Osteoblast (primary cell): ENCODE measurements around the gene ALKBH6. TPM values are rescaled to one million over a fixed set of nuclear protein-coding genes. Genes with fewer than 3 reads are reported as not detected.

ENCODE experiments used
- DNase-seq: peaks from one replicate; pipeline ENCODE4 v3.0.0; 2011; ENCODE audit warnings: low spot score, mixed read lengths; ENCODE audit not compliant: insufficient read length; ENCODE audit errors: missing footprints
- H2AFZ ChIP-seq: 2 replicates; pipeline ENCODE4 v1.6.0; 2011; ENCODE audit warnings: mild to moderate bottlenecking, low read length
- H3K27ac ChIP-seq: 2 replicates; pipeline ENCODE4 v1.5.1; 2011; ENCODE audit warnings: mild to moderate bottlenecking, low read depth, low read length, moderate library complexity
- H3K27me3 ChIP-seq: 2 replicates; pipeline ENCODE4 v1.6.0; 2012; ENCODE audit warnings: mild to moderate bottlenecking, control low read depth, inconsistent platforms, low read length, moderate library complexity; ENCODE audit not compliant: insufficient read depth
- H3K36me3 ChIP-seq: 2 replicates; pipeline ENCODE4 v1.5.1; 2011; ENCODE audit warnings: mild to moderate bottlenecking, low read length, control low read depth, moderate library complexity; ENCODE audit not compliant: insufficient read depth
- H3K4me1 ChIP-seq: 2 replicates; pipeline ENCODE4 v1.5.1; 2011; ENCODE audit warnings: mild to moderate bottlenecking, low read length, control low read depth, moderate library complexity; ENCODE audit not compliant: insufficient read depth
- H3K4me2 ChIP-seq: 2 replicates; pipeline ENCODE4 v1.6.0; 2011; ENCODE audit warnings: mild to moderate bottlenecking, low read length; ENCODE audit not compliant: insufficient read depth
- H3K4me3 ChIP-seq: fragments of 200-600 bp; sonication (generic); 3 replicates; pipeline ENCODE4 v1.5.1; 2012; ENCODE audit warnings: mild to moderate bottlenecking, low read length, inconsistent platforms; ENCODE audit not compliant: insufficient read depth
- H3K79me2 ChIP-seq: 2 replicates; pipeline ENCODE4 v1.6.0; 2012; ENCODE audit warnings: mild to moderate bottlenecking, low read length, control low read depth, inconsistent platforms; ENCODE audit not compliant: insufficient read depth
- H3K9me3 ChIP-seq: 2 replicates; pipeline ENCODE4 v1.5.1; 2011; ENCODE audit warnings: low read depth, low read length, control low read depth
- H4K20me1 ChIP-seq: 2 replicates; pipeline ENCODE4 v1.6.0; 2012; ENCODE audit warnings: mild to moderate bottlenecking, low read length, control low read depth; ENCODE audit not compliant: insufficient read depth
- CTCF ChIP-seq: IDR thresholded peaks from 2 replicates; pipeline ENCODE4 v1.5.1; 2011; ENCODE audit warnings: mild to moderate bottlenecking, low read depth, low read length, moderate library complexity; ENCODE audit errors: extremely low read depth
- total RNA-seq: library from RNA; depleted of rRNA; stranded (reverse); fragments of >200 nt; gene quantifications from 2 replicates; pipeline ENCODE4 v1.2.3, GENCODE V29; 2012

ALKBH6 gene
- total RNA-seq, 1 donor = 12.3 TPM

- no peak overlapping the region for H3K27ac ChIP-seq
- no peaks in the 10 kb centered on the region for H3K4me1 ChIP-seq
- H3K36me3 ChIP-seq = peaks cover 36% of the 10 kb centered on the region
- H2AFZ ChIP-seq = no peak overlapping the region
- H4K20me1 ChIP-seq = peaks cover 3% of the 10 kb centered on the region
- no peaks in the 10 kb centered on the region for H3K27me3 ChIP-seq
- no peak overlapping the region for H3K4me2 ChIP-seq
- no peak for DNase-seq
- H3K9me3 ChIP-seq = no peaks in the 10 kb centered on the region
- no peak for TF ChIP-seq CTCF
- H3K79me2 ChIP-seq = no peaks in the 10 kb centered on the region
- no peak overlapping the region for H3K4me3 ChIP-seq
Observed at GRCh38 chr19:36026091-36026876, 12.3 kb upstream of the ALKBH6 start.

- Histone ChIP-seq H2AFZ (no peak overlapping the region), H3K79me2 (no peaks in the 10 kb centered on the region), H3K4me2 (no peak overlapping the region), H4K20me1 (peaks cover 3% of the 10 kb centered on the region), H3K4me1 (no peaks in the 10 kb centered on the region), H3K9me3 (no peaks in the 10 kb centered on the region), H3K4me3 (no peak overlapping the region), H3K27ac (no peak overlapping the region), H3K27me3 (no peaks in the 10 kb centered on the region), H3K36me3 (peaks cover 43% of the 10 kb centered on the region)
- no peak for TF ChIP-seq CTCF
- no peak for DNase-seq
Observed at GRCh38 chr19:36025541-36025940, 11.5 kb upstream of the ALKBH6 start.

GRCh38 chr19:36023432-36023831 lies 9.4 kb upstream of the ALKBH6 start:
- no peaks in the 10 kb centered on the region for H3K9me3 ChIP-seq
- H3K27me3 ChIP-seq = no peaks in the 10 kb centered on the region
- H4K20me1 ChIP-seq = no peaks in the 10 kb centered on the region
- no peaks in the 10 kb centered on the region for H3K79me2 ChIP-seq
- H3K4me3 ChIP-seq = no peak overlapping the region
- no peak overlapping the region for H3K4me2 ChIP-seq
- TF ChIP-seq CTCF = no peak
- H2AFZ ChIP-seq = no peak overlapping the region
- H3K36me3 ChIP-seq = peaks cover 55% of the 10 kb centered on the region
- DNase-seq = no peak
- no peak overlapping the region for H3K27ac ChIP-seq
- H3K4me1 ChIP-seq = no peaks in the 10 kb centered on the region

- Histone ChIP-seq H3K27me3 (no peaks in the 10 kb centered on the region), H3K4me2 (no peak overlapping the region), H2AFZ (no peak overlapping the region), H3K27ac (no peak overlapping the region), H3K79me2 (no peaks in the 10 kb centered on the region), H3K9me3 (no peaks in the 10 kb centered on the region), H4K20me1 (no peaks in the 10 kb centered on the region), H3K36me3 (peaks cover 60% of the 10 kb centered on the region), H3K4me3 (no peak overlapping the region), H3K4me1 (peaks cover 4% of the 10 kb centered on the region)
- DNase-seq = no peak
- no peak for TF ChIP-seq CTCF
Observed at GRCh38 chr19:36019061-36019670, 5.2 kb upstream of the ALKBH6 start.
